Activated naive CD8-positive, alpha-beta T cell treated with anti-CD3 and anti-CD28 coated beads for 36 hours (primary cell): ENCODE data around the gene DCAF6. TPM values are rescaled to one million over a fixed set of nuclear protein-coding genes. Genes with fewer than 3 reads are reported as not detected.
"Not testable (repeated sequence)": the region's sequence is repeated elsewhere in the genome, so short reads cannot be mapped to it uniquely, and the experiment has no call there.

Experiments
- DNase-seq: peaks from one replicate; pipeline ENCODE4 v3.0.0; 2021
- H3K27ac Mint-ChIP-seq: one replicate; pipeline ENCODE4 v1.8.0; 2022; ENCODE audit warnings: mild to moderate bottlenecking, moderate library complexity, mixed read lengths
- H3K27me3 Mint-ChIP-seq: one replicate; pipeline ENCODE4 v1.8.0; 2022; ENCODE audit warnings: mild to moderate bottlenecking, mixed read lengths
- H3K36me3 Mint-ChIP-seq: one replicate; pipeline ENCODE4 v1.8.0; 2021; ENCODE audit warnings: mild to moderate bottlenecking, mixed read lengths
- H3K4me1 Mint-ChIP-seq: one replicate; pipeline ENCODE4 v1.8.0; 2021; ENCODE audit warnings: mixed read lengths
- H3K4me3 Mint-ChIP-seq: one replicate; pipeline ENCODE4 v1.8.0; 2022; ENCODE audit warnings: mild to moderate bottlenecking, moderate library complexity, mixed read lengths
- H3K9me3 Mint-ChIP-seq: one replicate; pipeline ENCODE4 v1.8.0; 2022; ENCODE audit warnings: mixed read lengths
- total RNA-seq, 2 experiments: library from RNA; stranded (reverse); gene quantifications; one replicate each; pipeline ENCODE4 v1.2.3, GENCODE V29; 2021

The DCAF6 gene
- total RNA-seq, 2 experiments from 2014 or later = 23.3 to 24.3 TPM

GRCh38 chr1:167915569-167915968 is 20.9 kb upstream of the DCAF6 start:
- H3K36me3 Mint-ChIP-seq = peaks cover 2% of the 10 kb centered on the region
- no peak overlapping the region for H3K4me3 Mint-ChIP-seq
- H3K27me3 Mint-ChIP-seq = no peaks in the 10 kb centered on the region
- H3K27ac Mint-ChIP-seq = no peak overlapping the region
- DNase-seq = no peak
- H3K9me3 Mint-ChIP-seq = no peaks in the 10 kb centered on the region
- H3K4me1 Mint-ChIP-seq = no peaks in the 10 kb centered on the region

- H3K4me1 Mint-ChIP-seq = peaks cover 1% of the 10 kb centered on the region
- no peaks in the 10 kb centered on the region for H3K9me3 Mint-ChIP-seq
- H3K4me3 Mint-ChIP-seq = no peak overlapping the region
- H3K27me3 Mint-ChIP-seq = no peaks in the 10 kb centered on the region
- H3K36me3 Mint-ChIP-seq = peaks cover 2% of the 10 kb centered on the region
- no peak overlapping the region for H3K27ac Mint-ChIP-seq
- no peak for DNase-seq
Measured at GRCh38 chr1:167916766-167917511, 19.5 kb upstream of the DCAF6 start.

GRCh38 chr1:167922023-167922422 is 14.5 kb upstream of the DCAF6 start:
- no peak overlapping the region for H3K27ac Mint-ChIP-seq
- peaks cover 6% of the 10 kb centered on the region for H3K4me1 Mint-ChIP-seq
- H3K36me3 Mint-ChIP-seq = peaks cover 8% of the 10 kb centered on the region
- H3K9me3 Mint-ChIP-seq = no peaks in the 10 kb centered on the region
- H3K27me3 Mint-ChIP-seq = no peaks in the 10 kb centered on the region
- no peak for DNase-seq
- no peak overlapping the region for H3K4me3 Mint-ChIP-seq

- no peak overlapping the region for H3K4me3 Mint-ChIP-seq
- H3K4me1 Mint-ChIP-seq = peaks cover 6% of the 10 kb centered on the region
Measured at GRCh38 chr1:167922611-167923074, 13.8 kb upstream of the DCAF6 start.

GRCh38 chr1:167923324-167924056 is 13.0 kb upstream of the DCAF6 start:
- Mint-ChIP-seq H3K36me3 (peaks cover 6% of the 10 kb centered on the region), H3K27me3 (no peaks in the 10 kb centered on the region), H3K9me3 (no peaks in the 10 kb centered on the region), H3K27ac (no peak overlapping the region), H3K4me1 (peaks cover 6% of the 10 kb centered on the region), H3K4me3 (no peak overlapping the region)
- no peak for DNase-seq

More at GRCh38 chr1:167922611-167923074, 13.8 kb upstream of the DCAF6 start:
- no peaks in the 10 kb centered on the region for H3K9me3 Mint-ChIP-seq
- H3K36me3 Mint-ChIP-seq = peaks cover 8% of the 10 kb centered on the region
- H3K27ac Mint-ChIP-seq = no peak overlapping the region
- no peaks in the 10 kb centered on the region for H3K27me3 Mint-ChIP-seq
- no peak for DNase-seq

GRCh38 chr1:167924102-167924501 is 12.4 kb upstream of the DCAF6 start:
- no peak for DNase-seq
- no peak overlapping the region for H3K27ac Mint-ChIP-seq
- H3K9me3 Mint-ChIP-seq = no peaks in the 10 kb centered on the region
- no peak overlapping the region for H3K4me3 Mint-ChIP-seq
- H3K27me3 Mint-ChIP-seq = no peaks in the 10 kb centered on the region
- peaks cover 6% of the 10 kb centered on the region for H3K4me1 Mint-ChIP-seq
- H3K36me3 Mint-ChIP-seq = peaks cover 6% of the 10 kb centered on the region

- H3K36me3 Mint-ChIP-seq = peaks cover 6% of the 10 kb centered on the region
- DNase-seq = no peak
- peaks cover 8% of the 10 kb centered on the region for H3K4me1 Mint-ChIP-seq
- H3K27me3 Mint-ChIP-seq = no peaks in the 10 kb centered on the region
- no peaks in the 10 kb centered on the region for H3K9me3 Mint-ChIP-seq
- H3K4me3 Mint-ChIP-seq = no peak overlapping the region
- H3K27ac Mint-ChIP-seq = no peak overlapping the region
Measured at GRCh38 chr1:167924543-167925231, 11.8 kb upstream of the DCAF6 start.

- no peak for DNase-seq
- no peak overlapping the region for H3K4me3 Mint-ChIP-seq
- peaks cover 6% of the 10 kb centered on the region for H3K36me3 Mint-ChIP-seq
- no peak overlapping the region for H3K27ac Mint-ChIP-seq
- no peaks in the 10 kb centered on the region for H3K27me3 Mint-ChIP-seq
- H3K9me3 Mint-ChIP-seq = no peaks in the 10 kb centered on the region
- peaks cover 10% of the 10 kb centered on the region for H3K4me1 Mint-ChIP-seq
Measured at GRCh38 chr1:167926486-167926997, 9.9 kb upstream of the DCAF6 start.

- DNase-seq = no peak
- peaks cover 6% of the 10 kb centered on the region for H3K36me3 Mint-ChIP-seq
- peaks cover 6% of the 10 kb centered on the region for H3K4me1 Mint-ChIP-seq
- no peaks in the 10 kb centered on the region for H3K27me3 Mint-ChIP-seq
- no peak overlapping the region for H3K4me3 Mint-ChIP-seq
- H3K9me3 Mint-ChIP-seq = no peaks in the 10 kb centered on the region
- no peak overlapping the region for H3K27ac Mint-ChIP-seq
Measured at GRCh38 chr1:167927046-167927754, 9.3 kb upstream of the DCAF6 start.

GRCh38 chr1:167928457-167928852 is 8.0 kb upstream of the DCAF6 start:
- Mint-ChIP-seq H3K27me3 (no peaks in the 10 kb centered on the region), H3K9me3 (no peaks in the 10 kb centered on the region), H3K4me1 (peaks cover 10% of the 10 kb centered on the region), H3K4me3 (no peak overlapping the region), H3K36me3 (peaks cover 2% of the 10 kb centered on the region), H3K27ac (no peak overlapping the region)
- no peak for DNase-seq

GRCh38 chr1:167928919-167929318 is 7.6 kb upstream of the DCAF6 start:
- H3K4me1 Mint-ChIP-seq = peaks cover 14% of the 10 kb centered on the region
- H3K4me3 Mint-ChIP-seq, H3K27ac Mint-ChIP-seq, H3K27me3 Mint-ChIP-seq, H3K9me3 Mint-ChIP-seq, DNase-seq, H3K36me3 Mint-ChIP-seq: not testable (repeated sequence)

GRCh38 chr1:167929725-167930124 is 6.8 kb upstream of the DCAF6 start:
- no peak overlapping the region for H3K4me3 Mint-ChIP-seq
- peaks cover 20% of the 10 kb centered on the region for H3K4me1 Mint-ChIP-seq
- no peaks in the 10 kb centered on the region for H3K27me3 Mint-ChIP-seq
- H3K36me3 Mint-ChIP-seq = peaks cover 5% of the 10 kb centered on the region
- no peaks in the 10 kb centered on the region for H3K9me3 Mint-ChIP-seq
- DNase-seq = no peak
- no peak overlapping the region for H3K27ac Mint-ChIP-seq

- Mint-ChIP-seq H3K27me3 (no peaks in the 10 kb centered on the region), H3K9me3 (no peaks in the 10 kb centered on the region), H3K4me3 (peak overlapping the region; percentile 8), H3K36me3 (peaks cover 6% of the 10 kb centered on the region), H3K27ac (no peak overlapping the region), H3K4me1 (peaks cover 24% of the 10 kb centered on the region)
- DNase-seq = no peak
Measured at GRCh38 chr1:167933788-167934187, 2.7 kb upstream of the DCAF6 start.

- Mint-ChIP-seq H3K27ac (peak overlapping the region; percentile 100), H3K4me1 (peaks cover 24% of the 10 kb centered on the region), H3K27me3 (no peaks in the 10 kb centered on the region), H3K36me3 (peaks cover 6% of the 10 kb centered on the region), H3K9me3 (no peaks in the 10 kb centered on the region), H3K4me3 (peak overlapping the region; percentile 96)
- no peak for DNase-seq
Measured at GRCh38 chr1:167934426-167935215, 1.9 kb upstream of the DCAF6 start.
